K562 (cell line): ENCODE data around the gene UPK2. TPM values are rescaled to one million over a fixed set of nuclear protein-coding genes. Genes with fewer than 3 reads are reported as not detected.

Source experiments
- ATAC-seq: fragments of 200-7000 bp; cut with Tn5 transposase; 3 replicates; pipeline ENCODE4 v1.9.1; 2020; ENCODE audit warnings: moderate library complexity
- BruUV-seq: library from RNA; stranded (reverse); fragments of 400-500 nt; replicated peaks from 2 replicates; lab custom pipeline; 2021; lab: Mats Ljungman, UMichigan
- CTCF ChIA-PET: fragments of 300-600 bp; formaldehyde crosslinking; extraction: SDS; loops from one replicate; lab custom pipeline; 2021; ENCODE audit warnings: low intra/inter-chr PET ratio; lab: Yijun Ruan, JAX
- POLR2A ChIA-PET: fragments of 300-600, 350-650 bp; sonication (Branson Sonifier 250); formaldehyde crosslinking; extraction: SDS; loops from one replicate; lab custom pipeline; 2021; ENCODE audit warnings: antibody characterized with exemption, inconsistent platforms; lab: Yijun Ruan, JAX
- DNase-seq, 4 experiments: peaks; one replicate each; pipeline versions ENCODE4 v3.0.0 to v3.0.0-alpha.2; 2011 to 2018; ENCODE audit warnings: low spot score in 3 of 4, mixed read lengths in 3 of 4; ENCODE audit errors: extremely low read depth in 1 of 4
- FAIRE-seq: peaks from 2 replicates; lab custom pipeline; 2011; peaks lifted over from hg19 to GRCh38; lab: Jason Lieb, UNC
- H2AFZ ChIP-seq: 2 replicates; pipeline ENCODE4 v1.6.0; 2011; ENCODE audit warnings: low read depth, low read length, control low read depth, inconsistent platforms
- H3K27ac ChIP-seq: fragments of 200-600 bp; 3 replicates; pipeline ENCODE4 v1.8.0; 2011; ENCODE audit warnings: low read depth, mild to moderate bottlenecking, control low read depth, inconsistent platforms, low read length, moderate library complexity, mixed read lengths; ENCODE audit errors: extremely low read depth
- H3K27me3 ChIP-seq, 2 experiments: fragments of 300-600 bp in 1 of 2; 2 replicates in 1 of 2; 3 replicates in 1 of 2; pipeline versions ENCODE4 v1.6.0 to v1.8.0; 2011; ENCODE audit warnings: inconsistent platforms in 2 of 2, low read length in 2 of 2, mild to moderate bottlenecking in 1 of 2, mixed read lengths in 1 of 2, moderate library complexity in 1 of 2; ENCODE audit not compliant: control insufficient read depth in 2 of 2, insufficient read depth in 2 of 2
- H3K36me3 ChIP-seq: fragments of 300-600 bp; 3 replicates; pipeline ENCODE4 v1.8.0; 2011; ENCODE audit warnings: mild to moderate bottlenecking, low read length, inconsistent platforms; ENCODE audit not compliant: control insufficient read depth, insufficient read depth
- H3K4me1 ChIP-seq, 2 experiments: fragments of 200-600 bp in 1 of 2; replicated peaks in 1 of 2; 2 replicates in 1 of 2; 3 replicates in 1 of 2; pipeline versions ENCODE4 v1.5.1 to v1.8.0; 2011; ENCODE audit warnings: inconsistent platforms in 2 of 2, low read length in 2 of 2, mild to moderate bottlenecking in 1 of 2, mixed read lengths in 1 of 2, moderate library complexity in 1 of 2; ENCODE audit not compliant: control insufficient read depth in 2 of 2, insufficient read depth in 2 of 2
- H3K4me2 ChIP-seq: 2 replicates; pipeline ENCODE4 v1.6.1; 2011; ENCODE audit warnings: low read length, control low read depth, inconsistent platforms, mixed read lengths; ENCODE audit not compliant: insufficient read depth
- H3K4me3 ChIP-seq: fragments of 200-600 bp; sonication (generic), shearing (Covaris generic); 2 replicates; pipeline ENCODE4 v1.5.1; 2016; ENCODE audit warnings: control low read depth, inconsistent platforms
- H3K79me2 ChIP-seq: fragments of 200-600 bp; 3 replicates; pipeline ENCODE4 v1.8.0; 2011; ENCODE audit warnings: low read length, inconsistent platforms; ENCODE audit not compliant: control insufficient read depth, insufficient read depth
- H3K9ac ChIP-seq, 2 experiments: 2 replicates each; pipeline versions ENCODE4 v1.6.0 to v1.6.1; 2011; ENCODE audit warnings: low read depth in 2 of 2, low read length in 2 of 2, control low read depth in 1 of 2, inconsistent platforms in 1 of 2, mild to moderate bottlenecking in 1 of 2, mixed read lengths in 1 of 2; ENCODE audit not compliant: insufficient read depth in 1 of 2
- H3K9me1 ChIP-seq: one replicate; pipeline ENCODE4 v1.6.0; 2011; ENCODE audit warnings: inconsistent platforms, mild to moderate bottlenecking, low read length, moderate library complexity; ENCODE audit not compliant: control insufficient read depth, insufficient read depth
- H3K9me3 ChIP-seq: replicated peaks from 2 replicates; pipeline ENCODE4 v1.5.1; 2011; ENCODE audit warnings: low read depth, low read length, inconsistent platforms; ENCODE audit not compliant: control insufficient read depth, insufficient read depth
- H4K20me1 ChIP-seq: replicated peaks from 2 replicates; pipeline ENCODE4 v1.6.1; 2011; ENCODE audit warnings: low read length, inconsistent platforms, mixed read lengths; ENCODE audit not compliant: control insufficient read depth, insufficient read depth
- CCNT2 ChIP-seq: IDR thresholded peaks from 2 replicates; pipeline ENCODE4 v1.6.1; 2011; ENCODE audit warnings: borderline replicate concordance, low read depth, mild to moderate bottlenecking, moderate library complexity, mixed read lengths, low read length; ENCODE audit not compliant: insufficient read length; ENCODE audit errors: extremely low read depth
- CREB3L1 ChIP-seq: fragments of 450-650 bp; IDR thresholded peaks from 2 replicates; pipeline ENCODE4 v1.6.1; 2014; ENCODE audit warnings: low read depth, mild to moderate bottlenecking, moderate library complexity, borderline replicate concordance
- CREM ChIP-seq: IDR thresholded peaks from 2 replicates; pipeline ENCODE4 v1.6.1; 2014; ENCODE audit warnings: antibody characterized with exemption, low read depth
- ELF1 ChIP-seq: fragments of 200-800 bp; sonication (Bioruptor generic); IDR thresholded peaks from 2 replicates; pipeline ENCODE4 v1.6.1; 2016; ENCODE audit warnings: missing genetic modification characterization, missing compliant biosample characterization
- EP400 ChIP-seq: fragments of 450-650 bp; IDR thresholded peaks from 2 replicates; pipeline ENCODE4 v1.6.1; 2017; ENCODE audit warnings: antibody characterized with exemption, mild to moderate bottlenecking, moderate library complexity
- KDM4B ChIP-seq, 2 experiments: fragments of 450-650 bp in 1 of 2; sonication (generic) in 1 of 2; IDR thresholded peaks; 2 replicates each; pipeline ENCODE4 v1.6.1; 2016 to 2017; ENCODE audit warnings: borderline replicate concordance in 2 of 2, antibody characterized with exemption in 1 of 2, low read depth in 1 of 2, mild to moderate bottlenecking in 1 of 2
- MAZ ChIP-seq, 2 experiments: fragments of 450-650 bp in 1 of 2; sonication (generic) in 1 of 2; formaldehyde crosslinking; IDR thresholded peaks in 1 of 2; conservative IDR thresholded peaks in 1 of 2; 2 replicates each; pipeline versions ENCODE4 v1.4.0 to v1.5.0; 2020; ENCODE audit warnings: mild to moderate bottlenecking in 1 of 2, missing genetic modification reagents in 1 of 2
- NR2C1 ChIP-seq, 2 experiments: fragments of 450-650 bp; IDR thresholded peaks; 2 replicates each; pipeline ENCODE4 v1.6.1; 2017; ENCODE audit warnings: mild to moderate bottlenecking in 2 of 2, antibody characterized with exemption in 1 of 2, inconsistent platforms in 1 of 2, missing compliant biosample characterization in 1 of 2, missing genetic modification characterization in 1 of 2
- PHF8 ChIP-seq: fragments of 200-600 bp; sonication (generic); IDR thresholded peaks from 2 replicates; pipeline ENCODE4 v1.6.1; 2012; ENCODE audit warnings: mixed run types, mild to moderate bottlenecking, inconsistent platforms, low read length, moderate library complexity, borderline replicate concordance
- SAP30 ChIP-seq: fragments of 200-600 bp; sonication (generic); IDR thresholded peaks from 2 replicates; pipeline ENCODE4 v1.6.1; 2012; ENCODE audit warnings: borderline replicate concordance, low read depth, mild to moderate bottlenecking, moderate library complexity, low read length, control low read depth, inconsistent platforms; ENCODE audit not compliant: insufficient read depth, poor library complexity, severe bottlenecking
- XRCC5 ChIP-seq: fragments of 200-400 bp; formaldehyde crosslinking; IDR thresholded peaks from 2 replicates; pipeline ENCODE4 v1.6.1; 2017; ENCODE audit warnings: low read depth, mild to moderate bottlenecking, low read length
- ZNF263 ChIP-seq: sonication (generic); formaldehyde crosslinking; IDR thresholded peaks from 2 replicates; pipeline ENCODE4 v1.8.0; 2022; ENCODE audit warnings: mild to moderate bottlenecking, missing genetic modification reagents, borderline replicate concordance
- WGBS: fragments of 100-300 bp; shearing (Covaris generic); methylation state at CpG from one replicate; pipeline ENCODE4 v1.1.6; 2016; ENCODE audit warnings: low coverage, mixed read lengths; ENCODE audit not compliant: insufficient coverage; ENCODE audit errors: missing lambda C conversion rate; 5-methylcytosine and 5-hydroxymethylcytosine counted together
- in situ Hi-C: fragments of 300-500 bp; cut with MboI; formaldehyde crosslinking; loops from 4 replicates; pipeline ENCODE4 v1.15.0; 2018; ENCODE audit warnings: inconsistent platforms, mixed read lengths
- intact Hi-C: fragments of 100-400 bp; cut with micrococcal nuclease; formaldehyde crosslinking; loops from 2 replicates; pipeline ENCODE4 v1.14.2; 2022
- polyA plus RNA-seq, 8 experiments: library from polyadenylated mRNA; depleted of rRNA in 4 of 8; stranded (reverse) in 5 of 8; unstranded in 3 of 8; fragments of >200 nt; fragmentation: Nextera tagmentation in 2 of 8; fragmentation: Illumina TruSeq in 1 of 8; extraction: Ambion mirVana in 2 of 8; extraction: Trizol in 1 of 8; gene quantifications; 2 replicates each; pipeline versions ENCODE4 v1.2.1 to v1.2.3, GENCODE V29; 2011 to 2014; ENCODE audit warnings: inconsistent platforms in 1 of 8, missing spikeins in 1 of 8
- total RNA-seq, 7 experiments: library from RNA; depleted of rRNA in 6 of 7; stranded (reverse); fragments of >200 nt in 6 of 7; fragmentation: Illumina TruSeq in 2 of 7; extraction: Trizol in 2 of 7; gene quantifications; 2 replicates each; pipeline versions ENCODE4 v1.2.1 to v1.2.3, GENCODE V29; 2011 to 2021; ENCODE audit warnings: low replicate concordance in 1 of 7
- TF ChIP-seq, protein P1 (sequence below): fragments of 450-650 bp; IDR thresholded peaks from 2 replicates; pipeline ENCODE4 v1.6.1; 2016; ENCODE audit warnings: borderline replicate concordance

UPK2 gene
- total and polyA plus RNA-seq, 9 of the 15 experiments (the other 6 are each of a cell fraction or from before 2014, with no cell fraction given), result not detected

GRCh38 chr11:118924591-118925585 is 31.2 kb upstream of the UPK2 start:
- H3K36me3 ChIP-seq, result no peaks in the 10 kb centered on the region
- no peaks in the 10 kb centered on the region for H4K20me1 ChIP-seq
- in situ Hi-C loops, result no loop called here
- 1% methylated on average over 26 of the region's 45 CpGs for WGBS
- BruUV-seq, result TSS peak; percentile 46
- no peaks in the 10 kb centered on the region for H3K9me3 ChIP-seq
- peak overlapping the region; percentile 94 for H3K4me2 ChIP-seq
- H3K9me1 ChIP-seq, result no peaks in the 10 kb centered on the region
- no peaks in the 10 kb centered on the region for H3K27me3 ChIP-seq
- intact Hi-C loops, result loop anchor here (5.0 kb wide), 1 partner anchor 397 kb away; no protein-coding TSS in a partner anchor
- peak overlapping the region; percentile 44 for H2AFZ ChIP-seq
- H3K4me3 ChIP-seq, result peak overlapping the region; percentile 54
- H3K27ac ChIP-seq, result peak overlapping the region; percentile 58
- ChIA-PET CTCF (interaction anchor here (0.6 to 3.8 kb wide), 2 partner anchors 17 to 359 kb away, joined by 3 to 13 read pairs; no protein-coding TSS in a partner anchor), POLR2A (interaction anchor here (0.6 to 3.1 kb wide), 7 partner anchors 10 to 137 kb away, joined by 3 to 16 read pairs (median 4); no protein-coding TSS in a partner anchor)
- H3K9ac ChIP-seq, result peak overlapping the region; percentile 68 to 93
- peak; percentile 57 to 75 (median 65) for DNase-seq
- ATAC-seq, result peak; percentile 47
- H3K4me1 ChIP-seq, result peaks cover 48 to 88% of the 10 kb centered on the region in 2 experiments
- no peak for FAIRE-seq
- peaks cover 38% of the 10 kb centered on the region for H3K79me2 ChIP-seq
- peak; percentile 89 for TF ChIP-seq SAP30
- peak; percentile 69 for TF ChIP-seq NR2C1 (IDR thresholded peaks at IDR 0.05)
- TF ChIP-seq NR2C1 (tag; IDR thresholded peaks at IDR 0.05), result peak; percentile 87
- no peak for TF ChIP-seq XRCC5
- TF ChIP-seq CCNT2, result peak; percentile 7
- peak; percentile 59; the same call in 1 of the 2 replicates for TF ChIP-seq CREB3L1
- TF ChIP-seq, protein P1, sequence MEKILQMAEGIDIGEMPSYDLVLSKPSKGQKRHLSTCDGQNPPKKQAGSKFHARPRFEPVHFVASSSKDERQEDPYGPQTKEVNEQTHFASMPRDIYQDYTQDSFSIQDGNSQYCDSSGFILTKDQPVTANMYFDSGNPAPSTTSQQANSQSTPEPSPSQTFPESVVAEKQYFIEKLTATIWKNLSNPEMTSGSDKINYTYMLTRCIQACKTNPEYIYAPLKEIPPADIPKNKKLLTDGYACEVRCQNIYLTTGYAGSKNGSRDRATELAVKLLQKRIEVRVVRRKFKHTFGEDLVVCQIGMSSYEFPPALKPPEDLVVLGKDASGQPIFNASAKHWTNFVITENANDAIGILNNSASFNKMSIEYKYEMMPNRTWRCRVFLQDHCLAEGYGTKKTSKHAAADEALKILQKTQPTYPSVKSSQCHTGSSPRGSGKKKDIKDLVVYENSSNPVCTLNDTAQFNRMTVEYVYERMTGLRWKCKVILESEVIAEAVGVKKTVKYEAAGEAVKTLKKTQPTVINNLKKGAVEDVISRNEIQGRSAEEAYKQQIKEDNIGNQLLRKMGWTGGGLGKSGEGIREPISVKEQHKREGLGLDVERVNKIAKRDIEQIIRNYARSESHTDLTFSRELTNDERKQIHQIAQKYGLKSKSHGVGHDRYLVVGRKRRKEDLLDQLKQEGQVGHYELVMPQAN, result peak; percentile 72
- TF ChIP-seq MAZ (CRISPR knock-in tag; conservative IDR thresholded peaks at IDR 0.05 in 1 of 2, IDR thresholded peaks at IDR 0.05 in 1 of 2), result peak in 1 of 2 experiments; percentile 24; a peak in 1 of 4 replicates
- peak; percentile 13; the same call in 1 of the 2 replicates for TF ChIP-seq PHF8
- TF ChIP-seq CREM, result 0 out of 2 replicates have a peak, but pooled peaks have one; percentile 16
- no peak for TF ChIP-seq EP400
- TF ChIP-seq ZNF263 (CRISPR knock-in tag), result peak; percentile 62; the same call in 1 of the 2 replicates
- TF ChIP-seq ELF1, result no peak
- no peak for TF ChIP-seq KDM4B (IDR thresholded peaks at IDR 0.05; ENCODE audit: borderline replicate concordance in 2 of 2, low read depth in 1 of 2)
